Sigmoid colon (tissue), 4 donors: ENCODE data around the gene DNAH5.

Experiments used
- EP300 ChIP-seq, 4 donors: sonication (generic); formaldehyde crosslinking; IDR thresholded peaks; one replicate each; pipeline ENCODE4 v1.6.1; 2017; ENCODE audit warnings: antibody characterized with exemption in 4 of 4
- POLR2A ChIP-seq, 2 donors: fragments of 450-650 bp; IDR thresholded peaks; one replicate each; pipeline ENCODE4 v1.6.1; 2016; ENCODE audit warnings: antibody characterized with exemption in 2 of 2, mild to moderate bottlenecking in 2 of 2, moderate library complexity in 2 of 2
- POLR2AphosphoS5 ChIP-seq, 4 donors: sonication (generic); formaldehyde crosslinking; IDR thresholded peaks; one replicate each; pipeline ENCODE4 v1.6.1; 2017; ENCODE audit warnings: antibody characterized with exemption in 4 of 4
- TF ChIP-seq, protein P1 (sequence below), 4 experiments: fragments of 450-650 bp in 3 of 4; fragments of 200-600 bp in 1 of 4; IDR thresholded peaks; one replicate each; pipeline ENCODE4 v1.5.1; 2016 to 2019; ENCODE audit warnings: antibody characterized with exemption in 4 of 4, mild to moderate bottlenecking in 3 of 4, moderate library complexity in 2 of 4

DNA sequence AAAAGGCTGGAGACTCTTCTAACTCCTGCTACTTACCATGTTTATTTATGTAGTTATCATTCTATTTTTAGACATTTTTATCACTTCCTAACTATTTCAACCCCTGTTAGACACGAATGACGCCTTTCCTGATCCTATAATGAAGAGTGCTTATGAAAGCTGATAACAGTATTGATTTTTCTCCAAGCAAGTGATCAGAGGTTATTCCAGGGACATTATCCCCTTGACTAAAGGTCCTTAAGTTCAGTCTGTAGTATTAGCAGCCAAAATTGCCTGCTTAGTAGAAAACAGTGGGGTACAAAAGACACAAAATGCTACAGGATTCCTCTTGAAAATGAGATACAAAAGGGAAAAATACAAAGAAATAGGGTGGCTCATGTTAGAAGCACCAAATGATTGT lies 235.6 kb downstream of the DNAH5 start:
- TF ChIP-seq POLR2A (IDR thresholded peaks at IDR 0.05) (no peak), POLR2AphosphoS5 (IDR thresholded peaks at IDR 0.05) (no peak), EP300 (IDR thresholded peaks at IDR 0.05) (no peak)
- TF ChIP-seq, protein P1, sequence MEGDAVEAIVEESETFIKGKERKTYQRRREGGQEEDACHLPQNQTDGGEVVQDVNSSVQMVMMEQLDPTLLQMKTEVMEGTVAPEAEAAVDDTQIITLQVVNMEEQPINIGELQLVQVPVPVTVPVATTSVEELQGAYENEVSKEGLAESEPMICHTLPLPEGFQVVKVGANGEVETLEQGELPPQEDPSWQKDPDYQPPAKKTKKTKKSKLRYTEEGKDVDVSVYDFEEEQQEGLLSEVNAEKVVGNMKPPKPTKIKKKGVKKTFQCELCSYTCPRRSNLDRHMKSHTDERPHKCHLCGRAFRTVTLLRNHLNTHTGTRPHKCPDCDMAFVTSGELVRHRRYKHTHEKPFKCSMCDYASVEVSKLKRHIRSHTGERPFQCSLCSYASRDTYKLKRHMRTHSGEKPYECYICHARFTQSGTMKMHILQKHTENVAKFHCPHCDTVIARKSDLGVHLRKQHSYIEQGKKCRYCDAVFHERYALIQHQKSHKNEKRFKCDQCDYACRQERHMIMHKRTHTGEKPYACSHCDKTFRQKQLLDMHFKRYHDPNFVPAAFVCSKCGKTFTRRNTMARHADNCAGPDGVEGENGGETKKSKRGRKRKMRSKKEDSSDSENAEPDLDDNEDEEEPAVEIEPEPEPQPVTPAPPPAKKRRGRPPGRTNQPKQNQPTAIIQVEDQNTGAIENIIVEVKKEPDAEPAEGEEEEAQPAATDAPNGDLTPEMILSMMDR (IDR thresholded peaks at IDR 0.05), result no peak
